ENCODE measurements around the gene TRMT112. TPM values are rescaled to one million over a fixed set of nuclear protein-coding genes. Genes with fewer than 3 reads are reported as not detected.

TRMT112 gene
- total and polyA plus RNA-seq, 2 of the 4 experiments (the other 2 are of a cell fraction): 173 to 202 TPM

DNA sequence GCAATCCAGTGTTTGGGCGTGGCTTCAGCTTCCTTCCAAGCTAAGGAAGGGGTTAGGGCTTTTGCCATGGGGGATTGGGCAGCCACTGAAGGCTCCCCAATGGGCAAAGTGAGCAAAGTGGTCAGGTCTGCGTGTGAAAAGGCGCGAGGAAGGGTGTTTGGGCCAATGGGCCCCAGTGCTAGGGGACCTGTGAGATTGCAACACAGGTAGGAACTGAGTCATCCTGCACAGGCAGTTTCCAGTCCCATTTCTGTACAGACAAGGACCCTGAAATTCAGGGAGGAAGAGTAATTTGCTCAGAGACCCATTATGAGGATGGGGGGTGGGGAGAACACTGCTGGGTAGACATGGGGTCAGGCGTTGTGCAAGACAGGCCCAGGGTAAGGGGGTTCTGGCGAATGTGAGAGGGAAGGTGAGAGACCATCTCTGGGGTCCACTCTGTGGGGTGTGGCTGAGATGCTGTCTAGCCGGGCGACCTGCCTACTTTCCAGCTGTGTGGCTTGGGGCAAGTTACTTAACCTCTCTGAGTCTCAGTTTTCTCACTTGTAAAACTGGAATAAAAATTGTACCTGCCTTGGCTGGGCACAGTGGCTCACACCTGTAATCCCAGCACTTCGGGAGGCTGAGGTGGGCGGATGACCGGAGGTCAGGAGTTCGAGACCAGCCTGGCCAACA, 30.0 kb upstream of the TRMT112 start:
- no peak overlapping the region for H2BK120ac ChIP-seq (ENCODE audit: low read depth, low read length)
- peak; percentile 75 for TF ChIP-seq CEBPB (IDR thresholded peaks at IDR 0.05; ENCODE audit: low read depth, low read length)
- TF ChIP-seq, protein P1, sequence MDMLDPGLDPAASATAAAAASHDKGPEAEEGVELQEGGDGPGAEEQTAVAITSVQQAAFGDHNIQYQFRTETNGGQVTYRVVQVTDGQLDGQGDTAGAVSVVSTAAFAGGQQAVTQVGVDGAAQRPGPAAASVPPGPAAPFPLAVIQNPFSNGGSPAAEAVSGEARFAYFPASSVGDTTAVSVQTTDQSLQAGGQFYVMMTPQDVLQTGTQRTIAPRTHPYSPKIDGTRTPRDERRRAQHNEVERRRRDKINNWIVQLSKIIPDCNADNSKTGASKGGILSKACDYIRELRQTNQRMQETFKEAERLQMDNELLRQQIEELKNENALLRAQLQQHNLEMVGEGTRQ (IDR thresholded peaks at IDR 0.05; ENCODE audit: low read depth, low read length): no peak
- TF ChIP-seq, protein P2, sequence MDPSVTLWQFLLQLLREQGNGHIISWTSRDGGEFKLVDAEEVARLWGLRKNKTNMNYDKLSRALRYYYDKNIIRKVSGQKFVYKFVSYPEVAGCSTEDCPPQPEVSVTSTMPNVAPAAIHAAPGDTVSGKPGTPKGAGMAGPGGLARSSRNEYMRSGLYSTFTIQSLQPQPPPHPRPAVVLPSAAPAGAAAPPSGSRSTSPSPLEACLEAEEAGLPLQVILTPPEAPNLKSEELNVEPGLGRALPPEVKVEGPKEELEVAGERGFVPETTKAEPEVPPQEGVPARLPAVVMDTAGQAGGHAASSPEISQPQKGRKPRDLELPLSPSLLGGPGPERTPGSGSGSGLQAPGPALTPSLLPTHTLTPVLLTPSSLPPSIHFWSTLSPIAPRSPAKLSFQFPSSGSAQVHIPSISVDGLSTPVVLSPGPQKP (IDR thresholded peaks at IDR 0.05; ENCODE audit: borderline replicate concordance, low read depth, low read length): no peak
- peaks cover under 1% of the 10 kb centered on the region for H3K4me1 ChIP-seq (ENCODE audit: control insufficient read depth, insufficient read depth, low read length)
- CTCF ChIA-PET: interaction anchor here (0.5 kb wide), 1 partner anchor 143 kb away, joined by 3 read pairs; no protein-coding TSS in a partner anchor
- BruUV-seq (replicated peaks): no TSS peak
- no peak overlapping the region for H3K4me2 ChIP-seq (ENCODE audit: low read depth, low read length)
- no peak overlapping the region for H4K91ac ChIP-seq (ENCODE audit: insufficient read depth, low read depth, low read length)
- no peak overlapping the region for H2BK20ac ChIP-seq (ENCODE audit: low read depth, low read length)
- H4K8ac ChIP-seq (ENCODE audit: low read depth in 2 of 2, low read length in 2 of 2): no peak overlapping the region
- H3K36me3 ChIP-seq (ENCODE audit: control insufficient read depth, insufficient read depth, low read length): no peaks in the 10 kb centered on the region
- H3K56ac ChIP-seq (ENCODE audit: extremely low read depth, insufficient read depth, low read length): no peak overlapping the region
- ATAC-seq (ENCODE audit: low read depth) (no peak), DNase-seq (no peak)
- H3K4ac ChIP-seq (ENCODE audit: low read depth, low read length): no peak overlapping the region
- in situ Hi-C loops (cut with MboI; ENCODE audit: low sequenced_read_pairs) (no loop called here), intact Hi-C loops (cut with micrococcal nuclease) (no loop called here), dilution Hi-C loops (cut with HindIII; ENCODE audit: low sequenced_read_pairs, unreplicated experiment) (no loop called here)
- no peak overlapping the region for H3K18ac ChIP-seq (ENCODE audit: low read depth, low read length)
- no peaks in the 10 kb centered on the region for H3K9me3 ChIP-seq (ENCODE audit: control insufficient read depth, insufficient read depth, low read length)
- 83% methylated on average over 2 of the region's 12 CpGs; no CpG with 5 or more reads in 1 of the 2 experiments for WGBS, 2 experiments (ENCODE audit: extremely low coverage in 2 of 2, insufficient read length in 1 of 2)
- no peaks in the 10 kb centered on the region for H3K9me1 ChIP-seq (ENCODE audit: insufficient read depth, low read length)
- H2BK5ac ChIP-seq (ENCODE audit: low read depth, low read length, poor library complexity, severe bottlenecking): no peak overlapping the region
- no peak overlapping the region for H3K4me3 ChIP-seq (ENCODE audit: insufficient read depth, low read depth, low read length)
- no peak overlapping the region for H3K27ac ChIP-seq (ENCODE audit: insufficient read depth, low read length)
- no peak overlapping the region for H2AK5ac ChIP-seq (ENCODE audit: low read depth, low read length)
- H3K79me1 ChIP-seq (ENCODE audit: low read depth in 1 of 2, low read length in 2 of 2): no peaks in the 10 kb centered on the region
- no peak overlapping the region for H3K23ac ChIP-seq (ENCODE audit: low read depth, low read length)
- peak overlapping the region; percentile 15 for H2AK9ac ChIP-seq (replicated peaks; ENCODE audit: low read depth, low read length, poor library complexity)
- H3K9ac ChIP-seq (ENCODE audit: low read depth, low read length): no peak overlapping the region
- H2BK15ac ChIP-seq (ENCODE audit: low read depth, low read length): no peak overlapping the region
- POLR2A ChIA-PET (ENCODE audit: unreplicated experiment): no interaction called here
- peak overlapping the region; percentile 23 for H2AFZ ChIP-seq (replicated peaks; ENCODE audit: low read length, poor library complexity)
- H4K20me1 ChIP-seq (ENCODE audit: insufficient read depth, low read length): no peaks in the 10 kb centered on the region
- H3K14ac ChIP-seq (replicated peaks; ENCODE audit: low read depth, low read length): no peak overlapping the region
- no peak overlapping the region for H4K5ac ChIP-seq (ENCODE audit: low read depth, low read length)
- H3K27me3 ChIP-seq (ENCODE audit: control insufficient read depth, insufficient read depth, low read length): peaks cover 2% of the 10 kb centered on the region; the same call in 1 of the 2 replicates

Data from IMR-90 (cell line).